Measurements from ENCODE around the gene SPDYE3. TPM values are rescaled to one million over a fixed set of nuclear protein-coding genes. Genes with fewer than 3 reads are reported as not detected.
A peak's percentile ranks its signal among the peaks of the same experiment; 100 is the strongest.

SPDYE3 gene
- total and polyA plus RNA-seq, 4 donors = not detected

DNA sequence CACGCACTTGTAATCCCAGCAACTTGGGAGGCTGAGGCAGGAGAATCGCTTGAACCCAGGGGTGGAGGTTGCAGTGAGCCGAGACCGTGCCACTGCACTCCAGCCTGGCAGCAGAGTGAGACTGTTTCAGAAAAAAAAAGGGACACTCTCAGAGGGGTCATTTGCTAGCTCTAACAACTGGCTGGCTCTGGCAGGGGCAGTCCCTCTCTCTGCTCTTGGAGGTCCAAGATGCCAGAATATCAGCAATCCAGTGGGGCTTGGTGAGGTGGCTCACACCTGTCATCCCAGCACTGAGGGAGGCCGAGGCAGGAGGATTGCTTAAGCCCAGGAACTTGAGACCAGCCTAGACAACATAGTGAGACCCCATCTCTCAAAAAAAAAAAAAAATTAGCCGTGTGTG, 63.2 kb downstream of the SPDYE3 start:
- intact Hi-C loops (cut with DNase I) = no loop called here
- 69 to 73% methylated on average over 6 of the region's 6 CpGs for WGBS, 2 donors
- no peaks in the 10 kb centered on the region for H3K9me3 ChIP-seq (ENCODE audit: control insufficient read depth, low read length)
- DNase-seq = peak in 1 of 2 donors; percentile 30
- no peak overlapping the region for H3K27ac ChIP-seq (ENCODE audit: low read depth in 1 of 2, low read length in 2 of 2)
- no peak overlapping the region for H3K4me3 ChIP-seq (ENCODE audit: low read length in 2 of 2)
- H3K4me1 ChIP-seq (ENCODE audit: control insufficient read depth in 1 of 2, insufficient read depth in 2 of 2, low read length in 2 of 2) = no peaks in the 10 kb centered on the region
- no peaks in the 10 kb centered on the region for H3K36me3 ChIP-seq (ENCODE audit: control insufficient read depth in 1 of 2, insufficient read depth in 2 of 2, low read length in 1 of 2)
- ATAC-seq (ENCODE audit: low FRiP score) = no peak
- H3K27me3 ChIP-seq (ENCODE audit: control insufficient read depth in 1 of 2, insufficient read depth in 2 of 2, low read length in 1 of 2) = no peaks in the 10 kb centered on the region

DNA sequence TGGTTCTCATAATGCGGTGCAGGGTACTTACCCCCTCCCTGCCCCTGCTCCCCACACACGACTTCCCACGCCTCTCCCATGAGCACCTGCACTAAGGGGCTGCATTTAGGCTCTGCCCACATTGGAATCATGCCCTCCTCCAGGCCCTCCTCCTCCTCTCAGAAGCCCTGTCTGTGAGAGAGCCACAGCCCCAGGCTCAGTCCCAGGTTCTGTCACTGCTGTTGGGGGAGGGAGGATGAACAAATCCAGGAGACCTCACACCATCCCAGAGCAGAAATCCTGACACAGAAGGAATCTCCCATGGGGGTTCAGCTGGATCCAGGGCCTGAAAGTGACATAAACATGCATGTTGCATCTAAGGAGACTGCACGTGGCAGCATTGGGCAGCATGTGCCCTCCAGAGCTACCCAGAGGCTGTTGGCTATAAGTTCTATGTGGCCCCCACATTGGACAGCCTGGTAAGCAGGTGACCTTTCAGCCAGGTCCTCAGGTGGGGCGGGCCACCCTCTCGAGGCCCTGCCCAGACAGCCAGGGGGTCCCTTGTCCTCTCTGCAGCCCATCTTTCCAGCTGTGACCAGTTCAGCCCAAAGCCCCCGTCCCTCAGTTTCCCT, 64.2 kb downstream of the SPDYE3 start:
- peak in 1 of 2 donors; percentile 57 for DNase-seq

More for the DNA sequence above, 64.2 kb downstream of the SPDYE3 start:
- Histone ChIP-seq H3K4me1 (ENCODE audit: control insufficient read depth in 1 of 2, insufficient read depth in 2 of 2, low read length in 2 of 2) (no peaks in the 10 kb centered on the region), H3K4me3 (ENCODE audit: low read length in 2 of 2) (no peak overlapping the region), H3K9me3 (ENCODE audit: control insufficient read depth, low read length) (no peaks in the 10 kb centered on the region), H3K27me3 (ENCODE audit: control insufficient read depth in 1 of 2, insufficient read depth in 2 of 2, low read length in 1 of 2) (no peaks in the 10 kb centered on the region), H3K27ac (ENCODE audit: low read depth in 1 of 2, low read length in 2 of 2) (no peak overlapping the region), H3K36me3 (ENCODE audit: control insufficient read depth in 1 of 2, insufficient read depth in 2 of 2, low read length in 1 of 2) (no peaks in the 10 kb centered on the region)
- WGBS, 2 donors = 68 to 69% methylated on average over 7 of the region's 7 CpGs
- no peak for ATAC-seq (ENCODE audit: low FRiP score)
- intact Hi-C loops (cut with DNase I) = no loop called here

Other genes with a start within 250 kb of the SPDYE3 start
- gene ZNF3, start 226.0 kb upstream of the SPDYE3 start, total RNA-seq = 10 to 100 TPM; 22.0 to 26.7 TPM
- 10 to 100 TPM in 1 of 2 donors, 1 to 10 TPM in 1; 6.3 to 24.1 TPM for gene ZNF3, start 226.0 kb upstream of the SPDYE3 start, polyA plus RNA-seq
- 10 to 100 TPM; 79.7 to 81.0 TPM for gene COPS6, start 218.7 kb upstream of the SPDYE3 start, total RNA-seq
- 100 to 1,000 TPM in 1 of 2 donors, 10 to 100 TPM in 1; 73.9 to 132 TPM for gene COPS6, start 218.7 kb upstream of the SPDYE3 start, polyA plus RNA-seq
- gene MCM7, start 206.3 kb upstream of the SPDYE3 start, total RNA-seq = 10 to 100 TPM; 27.1 to 45.8 TPM
- gene MCM7, start 206.3 kb upstream of the SPDYE3 start, polyA plus RNA-seq = 10 to 100 TPM; 47.2 to 90.8 TPM
- 10 to 100 TPM; 14.9 to 20.5 TPM for gene AP4M1, start 206.1 kb upstream of the SPDYE3 start, total RNA-seq
- 10 to 100 TPM in 1 of 2 donors, 1 to 10 TPM in 1; 8.1 to 60.9 TPM for gene AP4M1, start 206.1 kb upstream of the SPDYE3 start, polyA plus RNA-seq
- gene TAF6, start 188.3 kb upstream of the SPDYE3 start, total RNA-seq = 10 to 100 TPM; 31.7 to 38.7 TPM
- 10 to 100 TPM; 24.2 to 39.3 TPM for gene TAF6, start 188.3 kb upstream of the SPDYE3 start, polyA plus RNA-seq
- gene CNPY4, start 188.1 kb upstream of the SPDYE3 start, total RNA-seq = 10 to 100 TPM; 14.0 to 29.5 TPM
- gene CNPY4, start 188.1 kb upstream of the SPDYE3 start, polyA plus RNA-seq = 10 to 100 TPM; 17.2 to 35.0 TPM
- gene MBLAC1, start 180.7 kb upstream of the SPDYE3 start, total RNA-seq = 1 to 10 TPM; 1.8 to 1.9 TPM
- 1 to 10 TPM; 1.4 to 2.3 TPM for gene MBLAC1, start 180.7 kb upstream of the SPDYE3 start, polyA plus RNA-seq
- gene LAMTOR4, start 158.8 kb upstream of the SPDYE3 start, total RNA-seq = 100 to 1,000 TPM in 1 of 2 donors, 10 to 100 TPM in 1; 80.2 to 104 TPM
- 100 to 1,000 TPM; 267 to 310 TPM for gene LAMTOR4, start 158.8 kb upstream of the SPDYE3 start, polyA plus RNA-seq
- 10 to 100 TPM; 16.5 to 17.4 TPM for gene TRAPPC14, start 149.0 kb upstream of the SPDYE3 start, total RNA-seq
- 10 to 100 TPM in 1 of 2 donors, 1 to 10 TPM in 1; 3.6 to 28.2 TPM for gene TRAPPC14, start 149.0 kb upstream of the SPDYE3 start, polyA plus RNA-seq
- gene GAL3ST4, start 139.1 kb upstream of the SPDYE3 start, total RNA-seq = 10 to 100 TPM in 1 of 2 donors, 1 to 10 TPM in 1; 4.4 to 14.9 TPM
- 10 to 100 TPM in 1 of 2 donors, 1 to 10 TPM in 1; 5.8 to 12.5 TPM for gene GAL3ST4, start 139.1 kb upstream of the SPDYE3 start, polyA plus RNA-seq
- 1 to 10 TPM in 1 of 2 donors, under 1 TPM in 1; 0.78 to 3.7 TPM for gene GPC2, start 130.3 kb upstream of the SPDYE3 start, total RNA-seq
- gene GPC2, start 130.3 kb upstream of the SPDYE3 start, polyA plus RNA-seq = 1 to 10 TPM in 1 of 2 donors, under 1 TPM in 1; 0.63 to 1.2 TPM
- 1 to 10 TPM in 1 of 2 donors, under 1 TPM in 1; 0.96 to 1.5 TPM for gene STAG3, start 129.8 kb upstream of the SPDYE3 start, total RNA-seq
- gene STAG3, start 129.8 kb upstream of the SPDYE3 start, polyA plus RNA-seq = 1 to 10 TPM in 1 of 2 donors, under 1 TPM in 1; 0.13 to 1.7 TPM
- 1 to 10 TPM in 1 of 2 donors, under 1 TPM in 1; 0.23 to 2.1 TPM for gene PVRIG, start 87.8 kb upstream of the SPDYE3 start, total RNA-seq
- under 1 TPM in 1 of 2 donors, not detected in 1; 0.25 TPM for gene PVRIG, start 87.8 kb upstream of the SPDYE3 start, polyA plus RNA-seq
- gene PILRB, start 50.4 kb downstream of the SPDYE3 start, total RNA-seq = 10 to 100 TPM; 30.7 to 51.2 TPM
- gene PILRB, start 50.4 kb downstream of the SPDYE3 start, polyA plus RNA-seq = 100 to 1,000 TPM in 1 of 2 donors, 10 to 100 TPM in 1; 13.9 to 186 TPM
- 10 to 100 TPM; 11.2 to 21.5 TPM for gene PILRA, start 65.8 kb downstream of the SPDYE3 start, total RNA-seq
- gene PILRA, start 65.8 kb downstream of the SPDYE3 start, polyA plus RNA-seq = 10 to 100 TPM in 1 of 2 donors, 1 to 10 TPM in 1; 5.8 to 10.6 TPM
- gene ZCWPW1, start 121.0 kb downstream of the SPDYE3 start, total RNA-seq = 1 to 10 TPM; 2.2 to 4.4 TPM
- 10 to 100 TPM in 1 of 2 donors, 1 to 10 TPM in 1; 4.0 to 18.7 TPM for gene ZCWPW1, start 121.0 kb downstream of the SPDYE3 start, polyA plus RNA-seq
- 10 to 100 TPM; 26.3 to 31.8 TPM for gene MEPCE, start 122.1 kb downstream of the SPDYE3 start, total RNA-seq
- gene MEPCE, start 122.1 kb downstream of the SPDYE3 start, polyA plus RNA-seq = 10 to 100 TPM; 13.0 to 27.2 TPM
- gene PPP1R35, start 128.8 kb downstream of the SPDYE3 start, total RNA-seq = 10 to 100 TPM; 24.7 to 29.7 TPM
- 10 to 100 TPM; 16.0 to 69.5 TPM for gene PPP1R35, start 128.8 kb downstream of the SPDYE3 start, polyA plus RNA-seq
- 1 to 10 TPM; 1.0 to 2.0 TPM for gene SPACDR, start 156.6 kb downstream of the SPDYE3 start, total RNA-seq
- under 1 TPM in 1 of 2 donors, not detected in 1; 0.31 TPM for gene SPACDR, start 156.6 kb downstream of the SPDYE3 start, polyA plus RNA-seq
- gene TSC22D4, start 171.5 kb downstream of the SPDYE3 start, total RNA-seq = 10 to 100 TPM; 31.2 to 46.5 TPM
- 10 to 100 TPM; 18.8 to 35.5 TPM for gene TSC22D4, start 171.5 kb downstream of the SPDYE3 start, polyA plus RNA-seq
- 1 to 10 TPM in 1 of 2 donors, under 1 TPM in 1; 0.75 to 1.3 TPM for gene NYAP1, start 176.2 kb downstream of the SPDYE3 start, total RNA-seq
- gene NYAP1, start 176.2 kb downstream of the SPDYE3 start, polyA plus RNA-seq = under 1 TPM; 0.18 to 0.25 TPM
- gene AGFG2, start 231.5 kb downstream of the SPDYE3 start, total RNA-seq = 10 to 100 TPM; 28.4 to 29.2 TPM
- 10 to 100 TPM in 1 of 2 donors, 1 to 10 TPM in 1; 6.4 to 14.6 TPM for gene AGFG2, start 231.5 kb downstream of the SPDYE3 start, polyA plus RNA-seq

Measured in aorta (tissue), 5 donors.